ENCODE results near the gene UBTD1.
"Not testable (repeated sequence)": the region's sequence is repeated elsewhere in the genome, so short reads cannot be mapped to it uniquely, and the experiment has no call there.

Gene UBTD1

GRCh38 chr10:97466755-97467154 lies 32.0 kb upstream of the UBTD1 start:
- no peak overlapping the region for H2AFZ ChIP-seq (ENCODE audit: low read depth, low read length)
- peaks cover 78% of the 10 kb centered on the region for H3K36me3 ChIP-seq (ENCODE audit: insufficient read depth, low read length)
- H3K4me1 ChIP-seq (ENCODE audit: insufficient read depth, low read length), result no peaks in the 10 kb centered on the region
- no peaks in the 10 kb centered on the region for H3K27me3 ChIP-seq (ENCODE audit: insufficient read depth, low read length)
- no peaks in the 10 kb centered on the region for H3K9me3 ChIP-seq (ENCODE audit: low read length)
- no peak overlapping the region for H3K4me3 ChIP-seq (ENCODE audit: low read length)

- Histone ChIP-seq H2AFZ (ENCODE audit: low read depth, low read length) (no peak overlapping the region), H3K4me3 (ENCODE audit: low read length) (no peak overlapping the region), H3K4me1 (ENCODE audit: insufficient read depth, low read length) (no peaks in the 10 kb centered on the region), H3K9me3 (ENCODE audit: low read length) (no peaks in the 10 kb centered on the region), H3K27me3 (ENCODE audit: insufficient read depth, low read length) (no peaks in the 10 kb centered on the region), H3K36me3 (ENCODE audit: insufficient read depth, low read length) (peaks cover 74% of the 10 kb centered on the region)
These were observed 30.6 kb upstream of the UBTD1 start for GRCh38 chr10:97468162-97468561.

- H3K36me3 ChIP-seq (ENCODE audit: insufficient read depth, low read length), result peaks cover 76% of the 10 kb centered on the region
- not testable (repeated sequence) for H3K27me3 ChIP-seq (ENCODE audit: insufficient read depth, low read length); H2AFZ ChIP-seq (ENCODE audit: low read depth, low read length); H3K4me3 ChIP-seq (ENCODE audit: low read length); H3K9me3 ChIP-seq (ENCODE audit: low read length); H3K4me1 ChIP-seq (ENCODE audit: insufficient read depth, low read length)
These were observed 29.9 kb upstream of the UBTD1 start for GRCh38 chr10:97468781-97469180.

- H3K9me3 ChIP-seq (ENCODE audit: low read length), result no peaks in the 10 kb centered on the region
- H3K4me1 ChIP-seq (ENCODE audit: insufficient read depth, low read length), result no peaks in the 10 kb centered on the region
- H2AFZ ChIP-seq (ENCODE audit: low read depth, low read length), result no peak overlapping the region
- no peaks in the 10 kb centered on the region for H3K27me3 ChIP-seq (ENCODE audit: insufficient read depth, low read length)
- H3K4me3 ChIP-seq (ENCODE audit: low read length), result no peak overlapping the region
- H3K36me3 ChIP-seq (ENCODE audit: insufficient read depth, low read length), result peaks cover 86% of the 10 kb centered on the region
These were observed 23.8 kb upstream of the UBTD1 start for GRCh38 chr10:97474918-97475317.

- Histone ChIP-seq H3K4me3 (ENCODE audit: low read length) (no peak overlapping the region), H3K36me3 (ENCODE audit: insufficient read depth, low read length) (peaks cover 87% of the 10 kb centered on the region), H3K27me3 (ENCODE audit: insufficient read depth, low read length) (no peaks in the 10 kb centered on the region), H3K9me3 (ENCODE audit: low read length) (no peaks in the 10 kb centered on the region), H2AFZ (ENCODE audit: low read depth, low read length) (no peak overlapping the region), H3K4me1 (ENCODE audit: insufficient read depth, low read length) (no peaks in the 10 kb centered on the region)
These were observed 22.7 kb upstream of the UBTD1 start for GRCh38 chr10:97475936-97476594.

GRCh38 chr10:97479410-97479809 lies 19.3 kb upstream of the UBTD1 start:
- H3K36me3 ChIP-seq (ENCODE audit: insufficient read depth, low read length), result peaks cover 76% of the 10 kb centered on the region
- H3K9me3 ChIP-seq (ENCODE audit: low read length); H3K27me3 ChIP-seq (ENCODE audit: insufficient read depth, low read length); H3K4me3 ChIP-seq (ENCODE audit: low read length); H2AFZ ChIP-seq (ENCODE audit: low read depth, low read length); H3K4me1 ChIP-seq (ENCODE audit: insufficient read depth, low read length): not testable (repeated sequence)

- H3K27me3 ChIP-seq (ENCODE audit: insufficient read depth, low read length), result no peaks in the 10 kb centered on the region
- H3K9me3 ChIP-seq (ENCODE audit: low read length), result no peaks in the 10 kb centered on the region
- H3K4me1 ChIP-seq (ENCODE audit: insufficient read depth, low read length), result no peaks in the 10 kb centered on the region
- H3K4me3 ChIP-seq (ENCODE audit: low read length), result no peak overlapping the region
- H2AFZ ChIP-seq (ENCODE audit: low read depth, low read length), result no peak overlapping the region
- peaks cover 73% of the 10 kb centered on the region for H3K36me3 ChIP-seq (ENCODE audit: insufficient read depth, low read length)
These were observed 18.8 kb upstream of the UBTD1 start for GRCh38 chr10:97479939-97480338.

- no peaks in the 10 kb centered on the region for H3K4me1 ChIP-seq (ENCODE audit: insufficient read depth, low read length)
- peaks cover 63% of the 10 kb centered on the region for H3K36me3 ChIP-seq (ENCODE audit: insufficient read depth, low read length)
- H2AFZ ChIP-seq (ENCODE audit: low read depth, low read length), result no peak overlapping the region
- H3K27me3 ChIP-seq (ENCODE audit: insufficient read depth, low read length), result no peaks in the 10 kb centered on the region
- H3K9me3 ChIP-seq (ENCODE audit: low read length), result no peaks in the 10 kb centered on the region
- no peak overlapping the region for H3K4me3 ChIP-seq (ENCODE audit: low read length)
These were observed 17.7 kb upstream of the UBTD1 start for GRCh38 chr10:97481071-97481470.

GRCh38 chr10:97482381-97482780 lies 16.3 kb upstream of the UBTD1 start:
- Histone ChIP-seq H3K27me3 (ENCODE audit: insufficient read depth, low read length) (no peaks in the 10 kb centered on the region), H2AFZ (ENCODE audit: low read depth, low read length) (no peak overlapping the region), H3K4me1 (ENCODE audit: insufficient read depth, low read length) (no peaks in the 10 kb centered on the region), H3K4me3 (ENCODE audit: low read length) (no peak overlapping the region), H3K9me3 (ENCODE audit: low read length) (no peaks in the 10 kb centered on the region), H3K36me3 (ENCODE audit: insufficient read depth, low read length) (peaks cover 50% of the 10 kb centered on the region)

- Histone ChIP-seq H2AFZ (ENCODE audit: low read depth, low read length) (no peak overlapping the region), H3K4me1 (ENCODE audit: insufficient read depth, low read length) (no peaks in the 10 kb centered on the region), H3K4me3 (ENCODE audit: low read length) (no peak overlapping the region), H3K36me3 (ENCODE audit: insufficient read depth, low read length) (peaks cover 39% of the 10 kb centered on the region), H3K9me3 (ENCODE audit: low read length) (no peaks in the 10 kb centered on the region), H3K27me3 (ENCODE audit: insufficient read depth, low read length) (no peaks in the 10 kb centered on the region)
These were observed 15.2 kb upstream of the UBTD1 start for GRCh38 chr10:97483506-97483905.

GRCh38 chr10:97483921-97484320 lies 14.8 kb upstream of the UBTD1 start:
- Histone ChIP-seq H3K36me3 (ENCODE audit: insufficient read depth, low read length) (peaks cover 38% of the 10 kb centered on the region), H3K4me1 (ENCODE audit: insufficient read depth, low read length) (no peaks in the 10 kb centered on the region), H3K4me3 (ENCODE audit: low read length) (no peak overlapping the region), H3K9me3 (ENCODE audit: low read length) (no peaks in the 10 kb centered on the region), H3K27me3 (ENCODE audit: insufficient read depth, low read length) (no peaks in the 10 kb centered on the region), H2AFZ (ENCODE audit: low read depth, low read length) (no peak overlapping the region)

- Histone ChIP-seq H3K27me3 (ENCODE audit: insufficient read depth, low read length) (no peaks in the 10 kb centered on the region), H3K4me1 (ENCODE audit: insufficient read depth, low read length) (no peaks in the 10 kb centered on the region), H2AFZ (ENCODE audit: low read depth, low read length) (no peak overlapping the region), H3K9me3 (ENCODE audit: low read length) (no peaks in the 10 kb centered on the region), H3K36me3 (ENCODE audit: insufficient read depth, low read length) (peaks cover 22% of the 10 kb centered on the region), H3K4me3 (ENCODE audit: low read length) (no peak overlapping the region)
These were observed 13.0 kb upstream of the UBTD1 start for GRCh38 chr10:97485647-97486281.

GRCh38 chr10:97490592-97490991 lies 8.1 kb upstream of the UBTD1 start:
- no peak overlapping the region for H2AFZ ChIP-seq (ENCODE audit: low read depth, low read length)
- peaks cover 5% of the 10 kb centered on the region for H3K36me3 ChIP-seq (ENCODE audit: insufficient read depth, low read length)
- H3K4me1 ChIP-seq (ENCODE audit: insufficient read depth, low read length), result peaks cover 12% of the 10 kb centered on the region
- no peak overlapping the region for H3K4me3 ChIP-seq (ENCODE audit: low read length)
- no peaks in the 10 kb centered on the region for H3K27me3 ChIP-seq (ENCODE audit: insufficient read depth, low read length)
- no peaks in the 10 kb centered on the region for H3K9me3 ChIP-seq (ENCODE audit: low read length)

GRCh38 chr10:97494151-97494550 lies 4.6 kb upstream of the UBTD1 start:
- peaks cover 19% of the 10 kb centered on the region for H3K4me1 ChIP-seq (ENCODE audit: insufficient read depth, low read length)
- no peak overlapping the region for H3K4me3 ChIP-seq (ENCODE audit: low read length)
- H3K36me3 ChIP-seq (ENCODE audit: insufficient read depth, low read length), result peaks cover 5% of the 10 kb centered on the region
- H3K9me3 ChIP-seq (ENCODE audit: low read length), result no peaks in the 10 kb centered on the region
- H3K27me3 ChIP-seq (ENCODE audit: insufficient read depth, low read length), result no peaks in the 10 kb centered on the region
- no peak overlapping the region for H2AFZ ChIP-seq (ENCODE audit: low read depth, low read length)
